C4-2B (cell line): Measurements from ENCODE around the gene KDM5C.

Source experiments
- H3K27ac ChIP-seq: fragments of 450-650 bp; 2 replicates; pipeline ENCODE4 v1.5.1; 2017
- CTCF ChIP-seq: fragments of 450-650 bp; conservative IDR thresholded peaks from 2 replicates; pipeline ENCODE4 v1.5.1; 2017; ENCODE audit warnings: mild to moderate bottlenecking
- ZFX ChIP-seq: fragments of 450-650 bp; IDR thresholded peaks from 2 replicates; pipeline ENCODE4 v1.6.1; 2017

Gene KDM5C

GRCh38 chrX:53249408-53250042 is 24.5 kb upstream of the KDM5C start:
- H3K27ac ChIP-seq, result no peak overlapping the region
- no peak for TF ChIP-seq ZFX
- TF ChIP-seq CTCF, result no peak

GRCh38 chrX:53247928-53248327 is 22.9 kb upstream of the KDM5C start:
- H3K27ac ChIP-seq, result no peak overlapping the region
- TF ChIP-seq ZFX (no peak), CTCF (no peak)

- TF ChIP-seq CTCF (no peak), ZFX (no peak)
- no peak overlapping the region for H3K27ac ChIP-seq
Measured at GRCh38 chrX:53246231-53246630, 21.2 kb upstream of the KDM5C start.

GRCh38 chrX:53244610-53245009 is 19.6 kb upstream of the KDM5C start:
- TF ChIP-seq CTCF (peak; percentile 44), ZFX (no peak)
- no peak overlapping the region for H3K27ac ChIP-seq

GRCh38 chrX:53242310-53242709 is 17.3 kb upstream of the KDM5C start:
- TF ChIP-seq ZFX (no peak), CTCF (no peak)
- H3K27ac ChIP-seq, result no peak overlapping the region

- TF ChIP-seq CTCF, result no peak
- no peak for TF ChIP-seq ZFX
- H3K27ac ChIP-seq, result no peak overlapping the region
Measured at GRCh38 chrX:53241558-53241957, 16.6 kb upstream of the KDM5C start.

- H3K27ac ChIP-seq, result no peak overlapping the region
- TF ChIP-seq CTCF, result peak; percentile 24
- TF ChIP-seq ZFX, result no peak
Measured at GRCh38 chrX:53239474-53239873, 14.5 kb upstream of the KDM5C start.
